Common myeloid progenitor, CD34-positive (primary cell): ENCODE data around the gene ZNF274.

Experiments used
- CTCF ChIA-PET: fragments of 350-600 bp; sonication (Branson Sonifier 250); formaldehyde crosslinking; loops from one replicate; lab custom pipeline; 2021; ENCODE audit warnings: antibody characterized with exemption; lab: Charles Lee
- POLR2A ChIA-PET: fragments of 350-600 bp; sonication (Branson Sonifier 250); formaldehyde crosslinking; loops from one replicate; lab custom pipeline; 2021; ENCODE audit warnings: antibody characterized with exemption; lab: Charles Lee
- DNase-seq, 3 donors: peaks; one replicate each; pipeline versions ENCODE4 v3.0.0 to v3.0.0-alpha.2; 2013
- H3K27ac ChIP-seq, 2 experiments: 1 replicate in 1 of 2; 2 replicates in 1 of 2; pipeline ENCODE4 v1.7.0; 2013; ENCODE audit warnings: inconsistent platforms in 2 of 2, low read length in 2 of 2, mild to moderate bottlenecking in 2 of 2, low read depth in 1 of 2, moderate library complexity in 1 of 2; ENCODE audit not compliant: severe bottlenecking in 2 of 2, insufficient read depth in 1 of 2, poor library complexity in 1 of 2
- H3K27me3 ChIP-seq, 5 experiments: replicated peaks in 2 of 5; 1 replicate in 3 of 5; 2 replicates in 2 of 5; pipeline versions ENCODE4 v1.6.1 to v1.7.0; 2013; ENCODE audit warnings: low read length in 4 of 5, mild to moderate bottlenecking in 2 of 5, moderate library complexity in 2 of 5, inconsistent platforms in 1 of 5; ENCODE audit not compliant: insufficient read depth in 5 of 5, control insufficient read depth in 4 of 5
- H3K36me3 ChIP-seq, 4 experiments: 1 replicate in 2 of 4; 2 replicates in 2 of 4; pipeline versions ENCODE4 v1.6.1 to v1.7.0; 2013; ENCODE audit warnings: low read length in 3 of 4, control low read depth in 1 of 4, mild to moderate bottlenecking in 1 of 4; ENCODE audit not compliant: control insufficient read depth in 4 of 4, insufficient read depth in 4 of 4
- H3K4me1 ChIP-seq, 4 experiments: 1 replicate in 3 of 4; 2 replicates in 1 of 4; pipeline versions ENCODE4 v1.6.1 to v1.7.1; 2013; ENCODE audit warnings: low read length in 3 of 4, mild to moderate bottlenecking in 3 of 4, control low read depth in 1 of 4, inconsistent platforms in 1 of 4, moderate library complexity in 1 of 4; ENCODE audit not compliant: control insufficient read depth in 4 of 4, insufficient read depth in 4 of 4; ENCODE audit errors: control extremely low read depth in 1 of 4
- H3K4me3 ChIP-seq, 7 experiments: 1 replicate in 4 of 7; 2 replicates in 3 of 7; pipeline versions ENCODE4 v1.5.1 to v1.7.0; 2013; ENCODE audit warnings: mild to moderate bottlenecking in 7 of 7, low read length in 6 of 7, moderate library complexity in 6 of 7, inconsistent platforms in 2 of 7, low read depth in 2 of 7, control low read depth in 1 of 7; ENCODE audit not compliant: insufficient read depth in 4 of 7, control insufficient read depth in 1 of 7; ENCODE audit errors: extremely low read depth in 1 of 7
- H3K9me3 ChIP-seq, 5 experiments: 1 replicate in 4 of 5; 2 replicates in 1 of 5; pipeline versions ENCODE4 v1.6.1 to v1.7.1; 2013; ENCODE audit warnings: low read length in 4 of 5, mild to moderate bottlenecking in 2 of 5, inconsistent platforms in 1 of 5, low read depth in 1 of 5, moderate library complexity in 1 of 5; ENCODE audit not compliant: control insufficient read depth in 4 of 5, insufficient read depth in 2 of 5; ENCODE audit errors: control extremely low read depth in 1 of 5
- WGBS: methylation state at CpG from one replicate; pipeline ENCODE4 v1.1.5; 2013; ENCODE audit not compliant: insufficient coverage; 5-methylcytosine and 5-hydroxymethylcytosine counted together

ZNF274 gene

DNA sequence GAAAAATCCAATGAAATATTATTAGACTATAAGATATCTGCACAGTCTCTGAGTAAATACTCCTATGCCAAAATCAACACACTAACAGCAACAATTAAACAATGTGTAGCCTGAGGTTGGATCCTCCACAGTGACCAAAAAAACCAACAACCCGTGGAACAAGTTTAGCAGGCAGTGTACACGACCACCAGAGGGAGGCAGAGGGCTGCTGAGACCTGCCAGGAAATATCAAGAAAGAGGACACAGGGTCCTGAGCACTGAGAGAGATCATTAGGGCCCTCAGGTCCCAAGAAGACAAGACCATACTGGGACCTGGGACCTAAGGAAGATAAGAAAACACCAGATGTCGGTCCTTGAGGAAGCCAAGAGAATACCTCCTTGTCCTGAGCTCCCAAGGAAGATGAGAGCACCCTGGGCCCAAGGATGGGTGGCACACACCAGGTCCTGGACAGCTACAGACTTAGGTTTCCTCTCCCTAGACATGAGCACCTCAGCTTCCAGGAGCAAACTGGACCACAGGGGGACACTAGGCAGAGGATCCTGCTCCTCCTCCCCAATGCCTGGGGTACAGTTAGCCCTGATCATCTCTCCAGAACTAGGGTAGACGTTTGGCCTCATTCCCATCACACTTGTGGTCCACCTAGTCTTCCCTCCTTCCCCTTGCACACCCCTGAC, 822 bp upstream of the ZNF274 start:
- H3K4me3 ChIP-seq = peak overlapping the region; percentile 27 to 97 (median 66)
- WGBS = 62% methylated on average over 4 of the region's 4 CpGs
- peaks cover 0 to 20% (median 11%) of the 10 kb centered on the region in 4 experiments for H3K4me1 ChIP-seq
- peaks cover 9 to 69% (median 57%) of the 10 kb centered on the region in 5 experiments for H3K9me3 ChIP-seq
- peaks cover 15 to 35% (median 23%) of the 10 kb centered on the region in 4 experiments for H3K36me3 ChIP-seq
- H3K27me3 ChIP-seq = no peaks in the 10 kb centered on the region
- H3K27ac ChIP-seq = peak overlapping the region in 1 of 2 experiments; percentile 95
- ChIA-PET CTCF (interaction anchor here (0.6 kb wide), 1 partner anchor 22 kb away, joined by 3 read pairs; no protein-coding TSS in a partner anchor), POLR2A (no interaction called here)
- DNase-seq = peak; percentile 67 to 81 (median 73)

GRCh38 chr19:58182577-58182988, 278 bp upstream of the ZNF274 start:
- POLR2A ChIA-PET = interaction anchor here (0.5 to 1.1 kb wide), 5 partner anchors 21 to 682 kb away, joined by 3 to 6 read pairs (median 4); partner anchors contain the start of genes ZNF135, ZNF544 and ZSCAN22
- WGBS = 6% methylated on average over 12 of the region's 17 CpGs
- peaks cover 8 to 71% (median 59%) of the 10 kb centered on the region in 5 experiments for H3K9me3 ChIP-seq
- H3K36me3 ChIP-seq = peaks cover 20 to 38% (median 28%) of the 10 kb centered on the region in 4 experiments
- CTCF ChIA-PET = interaction anchor here (0.9 kb wide), 1 partner anchor 160 kb away, joined by 3 read pairs; no protein-coding TSS in a partner anchor
- H3K27me3 ChIP-seq = no peaks in the 10 kb centered on the region
- H3K4me1 ChIP-seq = peaks cover 0 to 20% (median 11%) of the 10 kb centered on the region in 4 experiments
- peak; percentile 94 to 96 (median 96) for DNase-seq
- H3K4me3 ChIP-seq = peak overlapping the region; percentile 27 to 97 (median 87)
- H3K27ac ChIP-seq = peak overlapping the region; percentile 95

DNA sequence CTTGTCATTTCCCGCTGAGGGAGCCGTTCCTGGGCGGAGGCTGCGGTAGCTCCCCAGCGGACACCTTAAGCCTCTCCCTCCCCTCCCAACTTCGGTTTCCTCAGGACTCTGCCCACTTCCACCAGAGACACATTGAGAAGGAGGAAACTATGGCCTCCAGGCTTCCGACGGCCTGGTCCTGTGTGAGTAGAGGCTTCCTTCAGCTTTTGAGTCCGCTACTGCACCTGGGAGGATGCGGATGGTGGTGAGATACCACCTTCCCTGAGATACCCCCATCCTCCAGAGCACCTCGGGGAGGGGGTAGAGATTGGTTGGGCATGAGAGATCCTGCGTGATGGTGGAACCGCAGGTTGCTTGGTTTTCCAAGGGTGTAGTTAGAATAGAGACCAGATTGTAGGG, 955 bp downstream of the ZNF274 start:
- Histone ChIP-seq H3K4me1 (peaks cover 0 to 20% (median 11%) of the 10 kb centered on the region in 4 experiments), H3K9me3 (peaks cover 9 to 73% (median 55%) of the 10 kb centered on the region in 5 experiments), H3K27ac (peak overlapping the region; percentile 95), H3K27me3 (no peaks in the 10 kb centered on the region), H3K36me3 (peaks cover 21 to 36% (median 30%) of the 10 kb centered on the region in 4 experiments), H3K4me3 (peak overlapping the region; percentile 82 to 97 (median 87))
- WGBS = 18% methylated on average over 8 of the region's 13 CpGs
- ChIA-PET POLR2A (interaction anchor here (0.6 to 1.0 kb wide), 7 partner anchors 13 to 396 kb away, joined by 3 to 5 read pairs (median 4); partner anchors contain the start of genes ZNF135, ZNF544 and ZSCAN22), CTCF (interaction anchor here (0.6 to 1.3 kb wide), 2 partner anchors 61 to 512 kb away, joined by 3 read pairs; no protein-coding TSS in a partner anchor)
- peak; percentile 82 to 93 (median 92) for DNase-seq

DNA sequence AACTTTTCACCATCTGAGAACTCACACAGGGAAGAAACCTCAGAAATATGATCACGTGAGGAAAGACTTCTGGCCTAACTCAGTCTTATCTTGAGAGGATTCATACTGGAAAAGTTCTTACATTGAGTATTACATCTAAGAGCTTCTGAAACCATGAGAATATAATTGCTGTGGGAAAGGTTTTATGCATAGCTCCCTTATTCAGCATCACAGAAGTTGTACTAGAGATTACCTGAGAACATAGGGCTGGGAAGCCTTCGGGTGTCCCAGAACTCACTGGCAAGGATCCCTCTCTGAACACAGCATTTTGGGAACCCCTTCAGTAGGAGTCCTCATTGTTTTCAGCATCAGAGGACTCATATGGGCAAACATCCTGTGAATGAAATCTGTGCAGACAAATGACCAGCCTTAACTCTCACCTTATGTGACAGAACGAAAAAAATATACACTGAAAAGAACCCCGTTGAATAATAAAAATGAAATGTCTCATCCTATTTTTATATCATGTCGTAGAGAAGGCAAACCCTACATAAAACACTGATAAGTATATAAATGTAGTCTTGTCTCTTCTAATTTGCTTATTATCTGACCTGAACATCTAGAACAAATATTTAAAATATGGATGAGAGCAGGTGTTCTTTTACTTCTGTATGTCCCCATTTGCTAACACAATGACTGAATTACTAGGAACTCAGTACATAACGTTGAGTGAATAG, 14.2 kb downstream of the ZNF274 start:
- Histone ChIP-seq H3K27me3 (no peaks in the 10 kb centered on the region), H3K9me3 (peaks cover 17 to 96% (median 86%) of the 10 kb centered on the region in 5 experiments), H3K4me1 (no peaks in the 10 kb centered on the region), H3K36me3 (peaks cover 29 to 94% (median 70%) of the 10 kb centered on the region in 4 experiments), H3K4me3 (peak overlapping the region in 1 of 7 experiments; percentile 9), H3K27ac (no peak overlapping the region)
- CTCF ChIA-PET = interaction anchor here (0.7 to 1.4 kb wide), 2 partner anchors 9 to 159 kb away, joined by 3 to 6 read pairs; no protein-coding TSS in a partner anchor
- WGBS = 67% methylated on average over 2 of the region's 6 CpGs
- POLR2A ChIA-PET = interaction anchor here (1.3 kb wide), 1 partner anchor 14 kb away, joined by 4 read pairs; no protein-coding TSS in a partner anchor
- DNase-seq = peak; percentile 40 to 64 (median 54)

- Histone ChIP-seq H3K36me3 (peaks cover 37 to 98% (median 64%) of the 10 kb centered on the region in 4 experiments), H3K27me3 (no peaks in the 10 kb centered on the region), H3K4me1 (no peaks in the 10 kb centered on the region), H3K9me3 (peaks cover 13 to 99% (median 94%) of the 10 kb centered on the region in 5 experiments), H3K4me3 (peak overlapping the region in 1 of 7 experiments; percentile 12), H3K27ac (no peak overlapping the region)
- no peak for DNase-seq
- whole genome bisulfite sequencing = 51% methylated on average over 49 of the region's 49 CpGs
- POLR2A ChIA-PET = interaction anchor here (0.6 kb wide), 1 partner anchor 21 kb away, joined by 3 read pairs; the partner anchor contains the start of gene ZNF274
- CTCF ChIA-PET = interaction anchor here (0.6 kb wide), 1 partner anchor 22 kb away, joined by 3 read pairs; no protein-coding TSS in a partner anchor
Observed at GRCh38 chr19:58203814-58204475, 21.1 kb downstream of the ZNF274 start.

GRCh38 chr19:58204566-58204965, 21.7 kb downstream of the ZNF274 start:
- DNase-seq = no peak
- POLR2A ChIA-PET = no interaction called here
- 79% methylated on average over 14 of the region's 15 CpGs for WGBS
- H3K4me1 ChIP-seq = no peaks in the 10 kb centered on the region
- peak overlapping the region in 1 of 7 experiments; percentile 12 for H3K4me3 ChIP-seq
- peaks cover 39 to 98% (median 69%) of the 10 kb centered on the region in 4 experiments for H3K36me3 ChIP-seq
- no peak overlapping the region for H3K27ac ChIP-seq
- CTCF ChIA-PET = interaction anchor here (1.4 to 2.6 kb wide), 2 partner anchors 8 to 18 kb away, joined by 6 read pairs; no protein-coding TSS in a partner anchor
- H3K27me3 ChIP-seq = no peaks in the 10 kb centered on the region
- H3K9me3 ChIP-seq = peaks cover 13 to 99% (median 95%) of the 10 kb centered on the region in 5 experiments
